DMS 273 treated with DMSO at 0.1 percent for 48 hours (cell line): ENCODE data around the gene PRKG1.
"Not testable (repeated sequence)": the region's sequence is repeated elsewhere in the genome, so short reads cannot be mapped to it uniquely, and the experiment has no call there.

Source experiments
- DNase-seq: peaks from one replicate; lab custom pipeline; 2025; lab: John Stamatoyannopoulos, UW

Gene PRKG1

GRCh38 chr10:51377932-51378599, 303.8 kb downstream of the PRKG1 start:
- DNase-seq = no peak

- no peak for DNase-seq
These were observed 307.9 kb downstream of the PRKG1 start for GRCh38 chr10:51382181-51382580.

GRCh38 chr10:51384971-51385370, 310.7 kb downstream of the PRKG1 start:
- DNase-seq = no peak

GRCh38 chr10:51386248-51386885, 312.1 kb downstream of the PRKG1 start:
- DNase-seq = no peak

- DNase-seq = no peak
These were observed 315.4 kb downstream of the PRKG1 start for GRCh38 chr10:51389415-51390321.

- DNase-seq = not testable (repeated sequence)
These were observed 318.7 kb downstream of the PRKG1 start for GRCh38 chr10:51393006-51393405.

- no peak for DNase-seq
These were observed 319.8 kb downstream of the PRKG1 start for GRCh38 chr10:51394039-51394438.

- DNase-seq = no peak
These were observed 323.0 kb downstream of the PRKG1 start for GRCh38 chr10:51397244-51397643.

- peak; percentile 10 for DNase-seq
These were observed 323.4 kb downstream of the PRKG1 start for GRCh38 chr10:51397695-51398094.

GRCh38 chr10:51399840-51400239, 325.6 kb downstream of the PRKG1 start:
- DNase-seq = no peak

- no peak for DNase-seq
These were observed 326.3 kb downstream of the PRKG1 start for GRCh38 chr10:51400392-51401096.

- DNase-seq = no peak
These were observed 329.2 kb downstream of the PRKG1 start for GRCh38 chr10:51403521-51403920.

- no peak for DNase-seq
These were observed 331.5 kb downstream of the PRKG1 start for GRCh38 chr10:51405580-51406351.

GRCh38 chr10:51406581-51406980, 332.3 kb downstream of the PRKG1 start:
- no peak for DNase-seq

- DNase-seq = no peak
These were observed 342.2 kb downstream of the PRKG1 start for GRCh38 chr10:51416494-51416893.

GRCh38 chr10:51419196-51420093, 345.2 kb downstream of the PRKG1 start:
- DNase-seq = no peak

- DNase-seq = no peak
These were observed 347.6 kb downstream of the PRKG1 start for GRCh38 chr10:51421853-51422252.

- peak; percentile 3 for DNase-seq
These were observed 348.2 kb downstream of the PRKG1 start for GRCh38 chr10:51422311-51423120.

- DNase-seq = no peak
These were observed 348.8 kb downstream of the PRKG1 start for GRCh38 chr10:51423121-51423452.

- peak; percentile 17 for DNase-seq
These were observed 351.1 kb downstream of the PRKG1 start for GRCh38 chr10:51425431-51425830.
